K562 (cell line): ENCODE results near the gene BCR. TPM values are rescaled to one million over a fixed set of nuclear protein-coding genes. Genes with fewer than 3 reads are reported as not detected.
A peak's percentile ranks its signal among the peaks of the same experiment; 100 is the strongest.

Experiments used
- ATAC-seq: fragments of 200-7000 bp; cut with Tn5 transposase; 3 replicates; pipeline ENCODE4 v1.9.1; 2020; ENCODE audit warnings: moderate library complexity
- BruUV-seq: library from RNA; stranded (reverse); fragments of 400-500 nt; replicated peaks from 2 replicates; lab custom pipeline; 2021; lab: Mats Ljungman, UMichigan
- CTCF ChIA-PET: fragments of 300-600 bp; formaldehyde crosslinking; extraction: SDS; loops from one replicate; lab custom pipeline; 2021; ENCODE audit warnings: low intra/inter-chr PET ratio; lab: Yijun Ruan, JAX
- POLR2A ChIA-PET: fragments of 300-600, 350-650 bp; sonication (Branson Sonifier 250); formaldehyde crosslinking; extraction: SDS; loops from one replicate; lab custom pipeline; 2021; ENCODE audit warnings: antibody characterized with exemption, inconsistent platforms; lab: Yijun Ruan, JAX
- DNase-seq, 4 experiments: peaks; one replicate each; pipeline versions ENCODE4 v3.0.0 to v3.0.0-alpha.2; 2011 to 2018; ENCODE audit warnings: low spot score in 3 of 4, mixed read lengths in 3 of 4; ENCODE audit errors: extremely low read depth in 1 of 4
- FAIRE-seq: peaks from 2 replicates; lab custom pipeline; 2011; peaks lifted over from hg19 to GRCh38; lab: Jason Lieb, UNC
- H2AFZ ChIP-seq: 2 replicates; pipeline ENCODE4 v1.6.0; 2011; ENCODE audit warnings: low read depth, low read length, control low read depth, inconsistent platforms
- H3K27ac ChIP-seq: fragments of 200-600 bp; 3 replicates; pipeline ENCODE4 v1.8.0; 2011; ENCODE audit warnings: low read depth, mild to moderate bottlenecking, control low read depth, inconsistent platforms, low read length, moderate library complexity, mixed read lengths; ENCODE audit errors: extremely low read depth
- H3K27me3 ChIP-seq, 2 experiments: fragments of 300-600 bp in 1 of 2; 2 replicates in 1 of 2; 3 replicates in 1 of 2; pipeline versions ENCODE4 v1.6.0 to v1.8.0; 2011; ENCODE audit warnings: inconsistent platforms in 2 of 2, low read length in 2 of 2, mild to moderate bottlenecking in 1 of 2, mixed read lengths in 1 of 2, moderate library complexity in 1 of 2; ENCODE audit not compliant: control insufficient read depth in 2 of 2, insufficient read depth in 2 of 2
- H3K36me3 ChIP-seq: fragments of 300-600 bp; 3 replicates; pipeline ENCODE4 v1.8.0; 2011; ENCODE audit warnings: mild to moderate bottlenecking, low read length, inconsistent platforms; ENCODE audit not compliant: control insufficient read depth, insufficient read depth
- H3K4me1 ChIP-seq, 2 experiments: fragments of 200-600 bp in 1 of 2; replicated peaks in 1 of 2; 2 replicates in 1 of 2; 3 replicates in 1 of 2; pipeline versions ENCODE4 v1.5.1 to v1.8.0; 2011; ENCODE audit warnings: inconsistent platforms in 2 of 2, low read length in 2 of 2, mild to moderate bottlenecking in 1 of 2, mixed read lengths in 1 of 2, moderate library complexity in 1 of 2; ENCODE audit not compliant: control insufficient read depth in 2 of 2, insufficient read depth in 2 of 2
- H3K4me2 ChIP-seq: 2 replicates; pipeline ENCODE4 v1.6.1; 2011; ENCODE audit warnings: low read length, control low read depth, inconsistent platforms, mixed read lengths; ENCODE audit not compliant: insufficient read depth
- H3K4me3 ChIP-seq: fragments of 200-600 bp; sonication (generic), shearing (Covaris generic); 2 replicates; pipeline ENCODE4 v1.5.1; 2016; ENCODE audit warnings: control low read depth, inconsistent platforms
- H3K79me2 ChIP-seq: fragments of 200-600 bp; 3 replicates; pipeline ENCODE4 v1.8.0; 2011; ENCODE audit warnings: low read length, inconsistent platforms; ENCODE audit not compliant: control insufficient read depth, insufficient read depth
- H3K9ac ChIP-seq, 2 experiments: 2 replicates each; pipeline versions ENCODE4 v1.6.0 to v1.6.1; 2011; ENCODE audit warnings: low read depth in 2 of 2, low read length in 2 of 2, control low read depth in 1 of 2, inconsistent platforms in 1 of 2, mild to moderate bottlenecking in 1 of 2, mixed read lengths in 1 of 2; ENCODE audit not compliant: insufficient read depth in 1 of 2
- H3K9me1 ChIP-seq: one replicate; pipeline ENCODE4 v1.6.0; 2011; ENCODE audit warnings: inconsistent platforms, mild to moderate bottlenecking, low read length, moderate library complexity; ENCODE audit not compliant: control insufficient read depth, insufficient read depth
- H3K9me3 ChIP-seq: replicated peaks from 2 replicates; pipeline ENCODE4 v1.5.1; 2011; ENCODE audit warnings: low read depth, low read length, inconsistent platforms; ENCODE audit not compliant: control insufficient read depth, insufficient read depth
- H4K20me1 ChIP-seq: replicated peaks from 2 replicates; pipeline ENCODE4 v1.6.1; 2011; ENCODE audit warnings: low read length, inconsistent platforms, mixed read lengths; ENCODE audit not compliant: control insufficient read depth, insufficient read depth
- ATF3 ChIP-seq, 2 experiments: fragments of 450-650 bp in 1 of 2; sonication (generic) in 1 of 2; formaldehyde crosslinking in 1 of 2; IDR thresholded peaks in 1 of 2; conservative IDR thresholded peaks in 1 of 2; 2 replicates each; pipeline versions ENCODE4 v1.6.1 to v1.8.1; 2016 to 2023; ENCODE audit warnings: mild to moderate bottlenecking in 2 of 2, moderate library complexity in 2 of 2, inconsistent platforms in 1 of 2, missing genetic modification reagents in 1 of 2
- E2F1 ChIP-seq: sonication (generic); formaldehyde crosslinking; IDR thresholded peaks from 2 replicates; pipeline ENCODE4 v1.8.1; 2023; ENCODE audit warnings: mild to moderate bottlenecking, missing genetic modification reagents, moderate library complexity
- HMGXB4 ChIP-seq: sonication (generic); formaldehyde crosslinking; IDR thresholded peaks from 2 replicates; pipeline ENCODE4 v1.8.1; 2023; ENCODE audit warnings: mild to moderate bottlenecking, missing genetic modification reagents
- KLF13 ChIP-seq: fragments of 450-650 bp; IDR thresholded peaks from 2 replicates; pipeline ENCODE4 v1.6.1; 2016; ENCODE audit warnings: missing genetic modification characterization, low read depth, mild to moderate bottlenecking, missing compliant biosample characterization, moderate library complexity, borderline replicate concordance
- MLX ChIP-seq, 2 experiments: fragments of 450-650 bp in 1 of 2; sonication (generic) in 1 of 2; formaldehyde crosslinking; conservative IDR thresholded peaks; 2 replicates each; pipeline versions ENCODE4 v1.4.0 to v1.8.1; 2020 to 2022; ENCODE audit warnings: mild to moderate bottlenecking in 1 of 2, missing genetic modification reagents in 1 of 2
- POLR2AphosphoS5 ChIP-seq: IDR thresholded peaks from 2 replicates; pipeline ENCODE4 v1.6.1; 2011; ENCODE audit warnings: mild to moderate bottlenecking, low read depth, low read length, moderate library complexity; ENCODE audit not compliant: control insufficient read depth, insufficient read depth
- STAT6 ChIP-seq: sonication (generic); formaldehyde crosslinking; IDR thresholded peaks from 2 replicates; pipeline ENCODE4 v1.8.1; 2023; ENCODE audit warnings: mild to moderate bottlenecking, missing genetic modification reagents
- WGBS: fragments of 100-300 bp; shearing (Covaris generic); methylation state at CpG from one replicate; pipeline ENCODE4 v1.1.6; 2016; ENCODE audit warnings: low coverage, mixed read lengths; ENCODE audit not compliant: insufficient coverage; ENCODE audit errors: missing lambda C conversion rate; 5-methylcytosine and 5-hydroxymethylcytosine counted together
- in situ Hi-C: fragments of 300-500 bp; cut with MboI; formaldehyde crosslinking; loops from 4 replicates; pipeline ENCODE4 v1.15.0; 2018; ENCODE audit warnings: inconsistent platforms, mixed read lengths
- intact Hi-C: fragments of 100-400 bp; cut with micrococcal nuclease; formaldehyde crosslinking; loops from 2 replicates; pipeline ENCODE4 v1.14.2; 2022
- polyA plus RNA-seq, 8 experiments: library from polyadenylated mRNA; depleted of rRNA in 4 of 8; stranded (reverse) in 5 of 8; unstranded in 3 of 8; fragments of >200 nt; fragmentation: Nextera tagmentation in 2 of 8; fragmentation: Illumina TruSeq in 1 of 8; extraction: Ambion mirVana in 2 of 8; extraction: Trizol in 1 of 8; gene quantifications; 2 replicates each; pipeline versions ENCODE4 v1.2.1 to v1.2.3, GENCODE V29; 2011 to 2014; ENCODE audit warnings: inconsistent platforms in 1 of 8, missing spikeins in 1 of 8
- total RNA-seq, 7 experiments: library from RNA; depleted of rRNA in 6 of 7; stranded (reverse); fragments of >200 nt in 6 of 7; fragmentation: Illumina TruSeq in 2 of 7; extraction: Trizol in 2 of 7; gene quantifications; 2 replicates each; pipeline versions ENCODE4 v1.2.1 to v1.2.3, GENCODE V29; 2011 to 2021; ENCODE audit warnings: low replicate concordance in 1 of 7

BCR gene
- total and polyA plus RNA-seq, 9 of the 15 experiments (the other 6 are each of a cell fraction or from before 2014, with no cell fraction given), result 0.41 to 150 (median 45.6) TPM

GRCh38 chr22:23178512-23179254 lies 1.6 kb upstream of the BCR start:
- H3K9me3 ChIP-seq, result peaks cover 16% of the 10 kb centered on the region
- peaks cover 23% of the 10 kb centered on the region for H3K36me3 ChIP-seq
- intact Hi-C loops, result loop anchor here (1.0 to 5.0 kb wide), 5 partner anchors 46 to 219 kb away; no protein-coding TSS in a partner anchor
- peaks cover 30% of the 10 kb centered on the region for H3K9me1 ChIP-seq
- ChIA-PET POLR2A (interaction anchor here (0.6 to 86.5 kb wide), 12 partner anchors 8 to 124 kb away, joined by 3 to 3476 read pairs (median 10); partner anchors contain the start of genes BCR, RAB36 and RSPH14), CTCF (interaction anchor here (0.6 to 11.5 kb wide), 17 partner anchors 10 to 323 kb away, joined by 3 to 800 read pairs (median 9); no protein-coding TSS in a partner anchor)
- peak overlapping the region; percentile 95; the same call in 1 of the 2 replicates for H2AFZ ChIP-seq
- in situ Hi-C loops, result loop anchor here (5.0 kb wide), 1 partner anchor 99 kb away; no protein-coding TSS in a partner anchor
- H3K27ac ChIP-seq, result no peak overlapping the region
- WGBS, result 26% methylated on average over 9 of the region's 9 CpGs
- no peaks in the 10 kb centered on the region for H3K27me3 ChIP-seq
- peak in 1 of 2 experiments; percentile 92; a peak in 2 of 4 replicates for TF ChIP-seq MLX (CRISPR knock-in tag; conservative IDR thresholded peaks at IDR 0.05)
- TF ChIP-seq KLF13 (tag), result no peak
- TF ChIP-seq ATF3 (IDR thresholded peaks at IDR 0.05), result no peak
- peak; percentile 84 for TF ChIP-seq ATF3 (CRISPR knock-in tag; conservative IDR thresholded peaks at IDR 0.05)
- TF ChIP-seq POLR2AphosphoS5, result no peak
- TF ChIP-seq STAT6 (CRISPR knock-in tag), result peak; percentile 99
- TF ChIP-seq HMGXB4 (CRISPR knock-in tag), result peak; percentile 98
- TF ChIP-seq E2F1 (CRISPR knock-in tag), result peak; percentile 95
- TF ChIP-seq, all 486 proteins: peak for 5
- DNase-seq (peak; percentile 69 to 100 (median 99)), FAIRE-seq (peak; percentile 85), ATAC-seq (peak; percentile 57)
- Histone ChIP-seq H3K4me2 (peak overlapping the region; percentile 80; the same call in 1 of the 2 replicates), H3K79me2 (peaks cover 30% of the 10 kb centered on the region), H4K20me1 (peaks cover 29% of the 10 kb centered on the region), H3K9ac (peak overlapping the region in 1 of 2 experiments; percentile 95; a peak in 1 of 4 replicates), H3K4me1 (peaks cover 63 to 72% of the 10 kb centered on the region in 2 experiments), H3K4me3 (no peak overlapping the region)
- no TSS peak for BruUV-seq
